GM19463 (cell line): ENCODE data around the gene SH3RF3.

Experiments used
- ATAC-seq: cut with Tn5 transposase; IDR thresholded peaks from one replicate; pipeline ENCODE4 v1.9.1; 2021; ENCODE audit warnings: mild to moderate bottlenecking, moderate library complexity; ENCODE audit not compliant: unreplicated experiment

Gene SH3RF3

DNA sequence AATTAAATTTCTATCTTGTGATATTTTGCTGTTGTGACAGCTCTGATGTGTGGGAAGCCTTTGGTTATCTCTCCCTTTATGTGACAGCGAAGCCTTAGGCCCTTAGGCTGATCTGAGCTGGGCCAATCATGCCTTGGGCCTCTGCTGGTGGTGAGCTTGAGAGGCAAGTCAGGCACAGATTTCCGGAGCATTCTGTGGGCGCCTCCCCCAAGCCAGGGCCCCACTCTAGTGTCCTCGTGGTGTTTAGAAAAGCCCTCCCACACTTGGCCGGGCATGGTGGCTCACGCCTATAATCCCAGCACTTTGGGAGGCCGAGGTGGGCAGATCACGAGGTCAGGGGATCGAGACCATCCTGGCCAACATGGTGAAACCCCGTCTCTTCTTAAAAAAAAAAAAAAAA lies 239.8 kb downstream of the SH3RF3 start:
- no peak for ATAC-seq

- ATAC-seq: no peak
These were observed 240.7 kb downstream of the SH3RF3 start for GRCh38 chr2:109369671-109370191.

- ATAC-seq: no peak
These were observed 241.5 kb downstream of the SH3RF3 start for GRCh38 chr2:109370399-109371035.

- ATAC-seq: no peak
These were observed 242.6 kb downstream of the SH3RF3 start for GRCh38 chr2:109371481-109372170.

DNA sequence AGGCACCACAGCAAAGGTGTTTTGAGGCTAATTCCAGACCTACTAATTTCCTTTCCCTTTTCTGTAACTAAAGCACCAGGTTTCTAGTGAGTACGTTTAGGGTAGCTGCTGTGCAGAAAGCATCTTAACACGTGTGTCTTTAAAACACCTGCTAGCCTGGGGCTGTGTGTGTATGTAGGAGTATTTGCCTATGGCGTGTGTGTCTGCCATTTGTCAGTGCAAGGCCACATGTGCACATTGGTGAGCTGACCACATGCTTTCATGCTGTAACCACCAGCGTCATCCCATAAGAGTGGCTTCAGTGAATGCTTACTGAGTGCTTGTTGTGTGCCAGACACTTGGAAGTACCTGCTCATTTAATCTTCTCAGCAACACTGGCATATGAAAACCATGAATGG lies 243.2 kb downstream of the SH3RF3 start:
- ATAC-seq: no peak

DNA sequence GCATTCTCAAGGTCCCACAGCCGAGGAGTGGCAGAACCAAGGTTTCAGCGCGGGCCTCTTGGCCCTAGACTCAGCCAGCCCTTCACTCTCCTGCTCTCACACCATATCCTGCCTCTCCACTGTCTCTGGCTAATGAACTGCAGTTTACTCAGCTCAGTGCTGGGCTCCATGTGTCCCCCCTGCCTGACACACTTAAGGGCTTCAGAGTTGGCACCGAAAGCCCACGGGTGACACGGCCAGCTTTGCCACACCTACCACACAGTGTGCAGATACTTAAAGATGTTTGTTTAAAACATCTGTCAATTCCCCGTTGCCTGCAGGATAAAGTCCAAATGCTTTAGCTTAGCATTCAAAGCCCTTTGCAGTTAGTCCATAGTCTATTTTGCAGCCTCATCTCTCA lies 243.6 kb downstream of the SH3RF3 start:
- no peak for ATAC-seq

DNA sequence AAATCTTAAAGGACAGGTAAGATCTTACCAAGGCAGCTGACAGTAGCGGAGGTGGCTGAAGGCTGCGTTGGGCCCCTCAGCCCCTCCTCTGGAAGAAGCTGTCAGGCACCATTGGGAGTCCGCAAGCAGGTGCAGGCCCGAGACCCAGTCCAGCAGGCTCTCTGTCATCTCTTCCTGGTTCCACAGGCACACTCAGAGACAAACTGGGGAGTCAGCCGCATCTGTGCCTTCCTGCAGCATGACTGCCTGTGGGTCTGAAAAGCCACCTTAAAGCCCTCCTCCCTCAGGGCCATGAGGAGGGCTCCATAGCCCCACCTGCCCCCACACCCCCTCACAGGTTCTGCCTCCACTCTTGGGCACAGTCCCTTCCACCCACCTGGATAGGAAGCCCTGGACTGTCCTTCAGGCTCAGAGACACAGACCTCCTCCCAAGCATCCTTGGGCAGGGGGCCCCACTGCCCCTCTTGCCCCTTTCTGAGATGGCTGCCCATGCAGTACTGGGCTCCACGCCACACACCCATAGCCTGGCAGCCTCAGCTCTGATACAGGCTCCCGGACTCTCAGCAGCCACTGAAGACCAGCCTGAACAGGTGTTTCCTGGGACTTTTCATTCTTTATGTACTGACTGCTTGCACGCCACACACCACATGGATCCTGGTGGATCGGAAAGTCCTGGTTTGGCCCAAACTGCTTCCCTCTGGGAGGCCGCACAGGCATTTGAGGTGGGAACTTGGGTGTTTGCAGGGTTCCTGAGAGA lies 245.0 kb downstream of the SH3RF3 start:
- ATAC-seq: no peak

GRCh38 chr2:109374548-109375130 lies 245.6 kb downstream of the SH3RF3 start:
- ATAC-seq: no peak

DNA sequence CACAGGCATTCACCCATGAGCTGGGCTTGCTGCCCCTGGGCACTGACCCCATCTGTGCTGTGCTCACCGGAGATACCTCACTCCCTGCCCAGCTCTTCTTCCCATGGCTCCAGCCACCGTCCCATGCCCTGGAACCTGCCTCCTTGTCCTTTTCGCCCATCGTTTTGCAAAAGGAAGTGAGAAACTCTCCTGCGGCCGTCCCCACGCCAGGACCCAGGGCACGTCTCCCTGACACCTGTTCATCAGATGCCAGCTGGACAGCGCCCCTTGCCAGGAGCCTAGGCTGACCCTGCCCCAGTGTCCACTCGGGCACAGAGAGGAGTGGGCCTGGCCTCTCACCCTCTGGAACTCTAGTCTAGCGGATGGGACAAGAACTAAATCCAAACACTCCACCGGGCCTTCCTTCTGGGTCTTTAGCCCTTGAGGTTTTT lies 246.1 kb downstream of the SH3RF3 start:
- ATAC-seq: no peak

DNA sequence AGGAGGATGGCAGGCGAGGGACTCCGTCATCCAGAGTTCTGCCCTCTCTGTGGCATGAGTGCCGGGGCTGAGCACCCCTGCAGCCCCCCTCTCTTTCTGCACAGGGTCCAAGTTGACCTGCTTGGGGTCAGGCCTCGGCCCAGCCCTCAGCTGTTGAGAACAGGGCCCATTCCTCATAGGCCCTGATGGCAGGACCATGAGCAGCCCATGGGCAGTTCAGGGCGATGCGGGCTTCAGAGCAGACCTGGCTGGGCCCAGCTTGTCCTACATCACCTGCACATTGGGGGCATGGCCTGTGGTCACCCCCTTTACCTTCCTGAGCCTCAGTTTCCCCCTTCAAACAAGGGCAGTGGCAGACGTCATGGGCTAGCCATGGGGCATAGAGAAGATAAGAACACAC lies 246.7 kb downstream of the SH3RF3 start:
- ATAC-seq: no peak

GRCh38 chr2:109376115-109376514 lies 247.1 kb downstream of the SH3RF3 start:
- ATAC-seq: no peak

DNA sequence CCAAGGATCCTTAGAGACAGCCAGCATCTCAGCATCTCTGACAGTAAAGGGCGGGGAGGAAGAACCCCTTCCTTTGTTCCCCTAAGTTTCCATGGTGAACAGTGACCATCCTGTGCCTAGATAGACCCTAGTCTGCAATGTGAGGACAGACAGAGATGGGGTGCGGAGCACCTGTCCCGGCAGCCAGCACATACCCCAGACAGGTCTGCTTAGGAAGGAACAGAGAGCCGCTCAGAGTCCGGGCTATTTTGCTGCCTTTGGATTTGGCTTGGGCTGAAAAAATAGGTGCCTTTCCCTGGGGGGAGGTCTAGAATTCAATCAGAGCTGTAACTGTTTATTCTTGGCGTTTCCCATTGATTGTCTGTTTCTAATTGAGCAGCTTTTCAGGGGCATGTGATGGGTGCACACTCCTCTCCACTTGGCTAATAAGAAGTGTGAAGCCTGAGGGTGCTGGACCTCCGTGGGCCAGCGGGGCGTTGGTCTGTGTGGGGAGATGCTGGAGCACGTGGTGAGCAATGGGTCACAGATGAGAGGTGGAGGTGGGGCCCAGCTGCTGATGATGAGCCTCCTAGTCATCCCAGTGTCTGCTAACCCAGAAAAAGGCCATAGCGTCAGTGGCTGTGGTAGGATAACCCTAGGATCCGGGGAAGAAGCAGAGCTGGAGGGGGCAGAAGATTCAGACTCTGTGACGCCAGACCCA lies 247.9 kb downstream of the SH3RF3 start:
- ATAC-seq: no peak

DNA sequence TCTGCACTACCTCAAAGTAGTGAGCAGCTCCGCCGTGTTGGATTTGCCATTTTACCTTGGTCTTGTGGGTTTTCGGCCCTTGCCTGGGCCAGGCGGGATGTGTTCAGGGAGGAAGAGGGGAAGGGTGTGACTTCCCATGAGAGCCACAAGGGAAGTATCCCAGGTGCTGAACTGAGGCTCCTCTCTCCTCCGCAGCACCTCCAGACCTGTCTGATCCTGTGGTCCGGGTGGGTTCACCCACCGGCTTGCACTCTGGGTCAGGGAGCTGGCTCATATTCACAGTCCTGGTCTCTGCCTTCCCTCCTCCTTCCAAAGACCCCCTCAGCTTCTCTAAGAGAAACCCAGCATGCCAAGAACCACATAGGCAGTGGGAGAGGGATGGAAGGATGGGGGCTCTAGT lies 249.0 kb downstream of the SH3RF3 start:
- no peak for ATAC-seq

GRCh38 chr2:109378682-109379081 lies 249.7 kb downstream of the SH3RF3 start:
- ATAC-seq: no peak

DNA sequence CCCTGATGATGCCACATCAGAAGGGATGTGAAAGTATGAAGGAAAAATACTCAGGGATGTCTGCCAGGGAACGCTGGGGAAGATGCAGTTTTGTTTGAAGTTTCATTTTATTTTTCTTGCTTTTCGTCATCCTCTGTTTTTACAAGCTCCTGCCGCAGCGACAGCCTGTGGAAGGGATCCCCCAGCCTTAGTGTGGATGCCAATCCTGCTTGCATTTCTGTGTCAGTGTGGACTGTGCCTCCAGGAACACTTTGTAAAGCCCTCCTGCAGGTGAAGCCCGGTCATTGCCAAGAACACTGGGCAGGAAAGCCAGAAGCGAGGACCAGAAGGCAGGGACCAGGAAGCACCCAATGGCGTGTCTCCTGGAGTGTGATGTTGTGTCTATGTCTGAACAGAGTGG lies 250.5 kb downstream of the SH3RF3 start:
- ATAC-seq: no peak

DNA sequence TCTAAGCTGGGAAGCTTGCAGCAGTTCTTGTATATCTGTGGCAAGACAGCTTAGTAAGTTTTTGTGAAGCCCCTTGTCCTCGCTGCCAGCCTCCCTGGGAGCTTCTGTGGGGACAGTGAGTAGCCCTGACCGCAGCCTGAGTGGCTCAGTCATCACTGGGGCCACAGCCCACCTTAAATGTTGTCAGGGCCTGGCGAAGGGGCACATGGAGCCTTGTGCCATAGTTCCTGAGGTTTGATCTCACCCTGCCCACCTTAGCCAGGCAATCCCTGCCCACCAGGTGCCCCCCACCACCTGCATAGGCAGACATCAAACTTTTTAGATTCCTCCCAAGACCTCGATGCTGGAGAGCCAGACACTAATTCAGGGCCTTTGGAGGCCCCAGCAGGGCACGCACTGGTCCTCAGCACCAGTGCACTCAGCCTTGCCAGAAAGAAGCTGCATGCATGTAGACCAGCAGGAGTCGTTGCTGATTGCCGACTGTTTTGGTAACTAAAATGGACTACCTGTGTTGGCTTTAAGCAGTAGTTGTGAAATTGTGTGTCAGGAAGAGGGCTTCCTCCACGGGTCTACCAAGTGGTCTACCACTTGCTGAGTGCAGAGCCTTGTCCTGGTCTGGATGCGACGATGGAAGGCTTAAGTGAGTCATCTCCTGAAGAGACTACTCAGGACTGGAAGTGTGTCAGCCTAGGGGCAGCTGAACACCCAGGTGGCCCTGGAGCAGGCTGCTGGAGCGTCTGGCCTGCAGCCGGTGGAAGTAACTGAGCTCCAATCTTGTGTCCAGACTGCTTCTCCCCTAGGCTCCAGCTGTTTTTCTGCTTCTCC lies 251.7 kb downstream of the SH3RF3 start:
- ATAC-seq: no peak

GRCh38 chr2:109381327-109381820 lies 252.4 kb downstream of the SH3RF3 start:
- no peak for ATAC-seq

DNA sequence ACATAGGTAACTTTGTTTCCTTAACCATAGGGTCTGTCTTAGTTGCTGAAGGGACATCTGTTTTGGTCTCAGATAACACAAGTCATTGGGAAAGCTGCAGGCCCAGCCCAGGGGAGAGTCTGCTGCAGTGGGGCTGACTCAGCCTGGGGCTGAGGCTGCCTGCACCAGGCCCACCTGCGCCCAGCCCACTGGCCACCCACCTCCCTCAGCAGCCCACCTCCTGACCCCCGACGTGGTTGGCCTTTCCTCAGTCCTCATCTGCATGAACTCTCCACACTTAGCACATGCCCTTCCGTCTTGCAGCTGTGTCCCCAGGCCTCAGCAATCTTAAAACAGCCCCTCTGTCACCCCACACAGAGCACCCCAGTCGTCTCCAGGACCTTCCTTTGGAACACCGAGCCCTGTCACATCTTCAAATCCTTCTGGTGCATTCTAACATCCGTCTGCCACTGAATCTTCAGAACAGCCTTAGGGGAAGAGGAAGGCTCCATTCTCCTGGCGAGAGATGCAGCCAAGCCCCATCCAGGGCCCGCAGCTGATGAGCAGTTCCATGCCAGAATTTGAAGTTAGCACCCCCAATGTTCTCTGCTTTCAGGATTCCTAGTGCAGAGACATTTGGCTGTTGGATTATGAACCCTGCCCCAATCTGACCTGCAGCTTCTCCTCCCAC lies 253.4 kb downstream of the SH3RF3 start:
- ATAC-seq: no peak

DNA sequence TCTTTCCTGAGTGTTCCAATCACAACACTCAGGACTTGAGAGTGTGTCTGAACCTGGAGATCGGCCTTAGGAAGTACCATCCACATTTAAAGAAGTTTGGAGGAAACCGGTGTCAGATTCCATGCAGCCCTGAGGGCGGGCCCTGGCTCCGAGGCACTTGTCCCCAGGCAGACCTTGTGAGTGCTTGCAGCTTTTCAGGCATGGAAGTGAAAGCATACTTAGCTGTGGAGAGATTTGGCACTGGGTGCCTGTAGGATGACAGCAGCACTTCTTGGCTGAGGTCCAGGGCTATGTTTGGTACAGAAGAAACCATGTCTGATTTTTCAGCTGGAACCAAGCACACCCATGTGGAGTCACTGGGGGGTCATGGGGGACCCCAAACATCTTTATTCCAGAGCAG lies 253.9 kb downstream of the SH3RF3 start:
- ATAC-seq: no peak
